Measurements from ENCODE around the gene TMEM94. TPM values are rescaled to one million over a fixed set of nuclear protein-coding genes. Genes with fewer than 3 reads are reported as not detected.
A peak's percentile ranks its signal among the peaks of the same experiment; 100 is the strongest.

Gene TMEM94
- total RNA-seq, 2 experiments from 2014 or later, result 81.9 to 84.8 TPM

GRCh38 chr17:75523647-75524046, 67.2 kb downstream of the TMEM94 start:
- peaks cover 7% of the 10 kb centered on the region for H3K27me3 Mint-ChIP-seq (ENCODE audit: low read depth)
- H3K36me3 Mint-ChIP-seq (ENCODE audit: low read depth), result peaks cover 40% of the 10 kb centered on the region
- H3K27ac Mint-ChIP-seq, result no peak overlapping the region
- ChIA-PET CTCF (interaction anchor here (0.5 to 2.2 kb wide), 2 partner anchors 7 to 154 kb away, joined by 3 to 14 read pairs; partner anchors contain the start of gene TSEN54), POLR2A (interaction anchor here (2.0 kb wide), 1 partner anchor 12 kb away, joined by 8 read pairs; no protein-coding TSS in a partner anchor)
- H3K4me3 Mint-ChIP-seq, result no peak overlapping the region
- ATAC-seq (no peak), DNase-seq (no peak)
- no peaks in the 10 kb centered on the region for H3K9me3 Mint-ChIP-seq (ENCODE audit: insufficient read depth)
- H3K4me1 Mint-ChIP-seq (ENCODE audit: low read depth), result peaks cover 30% of the 10 kb centered on the region

- ATAC-seq (no peak), DNase-seq (no peak)
- H3K4me1 Mint-ChIP-seq (ENCODE audit: low read depth), result peaks cover 23% of the 10 kb centered on the region
- ChIA-PET CTCF (interaction anchor here (0.5 to 2.2 kb wide), 4 partner anchors 8 to 153 kb away, joined by 3 to 14 read pairs (median 4); partner anchors contain the start of gene TSEN54), POLR2A (interaction anchor here (0.8 to 2.0 kb wide), 2 partner anchors 11 to 68 kb away, joined by 3 to 8 read pairs; partner anchors contain the start of gene TMEM94)
- H3K36me3 Mint-ChIP-seq (ENCODE audit: low read depth), result peaks cover 33% of the 10 kb centered on the region
- peaks cover 7% of the 10 kb centered on the region for H3K27me3 Mint-ChIP-seq (ENCODE audit: low read depth)
- peak overlapping the region; percentile 31 for H3K4me3 Mint-ChIP-seq
- no peaks in the 10 kb centered on the region for H3K9me3 Mint-ChIP-seq (ENCODE audit: insufficient read depth)
- H3K27ac Mint-ChIP-seq, result peak overlapping the region; percentile 39
Measured at GRCh38 chr17:75524269-75524969, 68.0 kb downstream of the TMEM94 start.

GRCh38 chr17:75524970-75525805, 68.8 kb downstream of the TMEM94 start, which contains the start of gene LLGL2:
Gene LLGL2 (plus strand): TSS chr17:75525697. CDS start chr17:75543427, 17,730 bp downstream.
- Mint-ChIP-seq H3K4me1 (ENCODE audit: low read depth) (peaks cover 19% of the 10 kb centered on the region), H3K27me3 (ENCODE audit: low read depth) (peaks cover 7% of the 10 kb centered on the region), H3K36me3 (ENCODE audit: low read depth) (peaks cover 28% of the 10 kb centered on the region), H3K4me3 (peak within 1 kb of the TSS; percentile 72), H3K27ac (peak within 1 kb of the TSS; percentile 39), H3K9me3 (ENCODE audit: insufficient read depth) (no peaks in the 10 kb centered on the region)
- DNase-seq (peak; percentile 85), ATAC-seq (peak; percentile 93)
- POLR2A ChIA-PET, result interaction anchor here (0.6 to 2.0 kb wide), 3 partner anchors 10 to 120 kb away, joined by 3 to 8 read pairs (median 3); partner anchors contain the start of gene TMEM94
- CTCF ChIA-PET, result interaction anchor here (1.3 to 2.2 kb wide), 3 partner anchors 9 to 100 kb away, joined by 3 to 14 read pairs (median 4); partner anchors contain the start of gene TSEN54

- ATAC-seq, result no peak
- no peak overlapping the region for H3K27ac Mint-ChIP-seq
- H3K9me3 Mint-ChIP-seq (ENCODE audit: insufficient read depth), result no peaks in the 10 kb centered on the region
- H3K4me1 Mint-ChIP-seq (ENCODE audit: low read depth), result peaks cover 19% of the 10 kb centered on the region
- ChIA-PET CTCF (interaction anchor here (1.2 to 2.6 kb wide), 7 partner anchors 8 to 101 kb away, joined by 3 to 14 read pairs (median 4); partner anchors contain the start of gene TSEN54), POLR2A (interaction anchor here (0.8 kb wide), 1 partner anchor 10 kb away, joined by 3 read pairs; the partner anchor contains the start of gene TSEN54)
- no peak for DNase-seq
- peak overlapping the region; percentile 72 for H3K4me3 Mint-ChIP-seq
- H3K27me3 Mint-ChIP-seq (ENCODE audit: low read depth), result peaks cover 7% of the 10 kb centered on the region
- H3K36me3 Mint-ChIP-seq (ENCODE audit: low read depth), result peaks cover 25% of the 10 kb centered on the region
Measured at GRCh38 chr17:75525806-75526554, 69.5 kb downstream of the TMEM94 start.

- Mint-ChIP-seq H3K4me3 (peak overlapping the region; percentile 72), H3K36me3 (ENCODE audit: low read depth) (peaks cover 19% of the 10 kb centered on the region), H3K9me3 (ENCODE audit: insufficient read depth) (no peaks in the 10 kb centered on the region), H3K27me3 (ENCODE audit: low read depth) (peaks cover 7% of the 10 kb centered on the region), H3K4me1 (ENCODE audit: low read depth) (peaks cover 19% of the 10 kb centered on the region), H3K27ac (no peak overlapping the region)
- ATAC-seq (no peak), DNase-seq (no peak)
- CTCF ChIA-PET, result interaction anchor here (1.2 to 2.6 kb wide), 4 partner anchors 9 to 75 kb away, joined by 3 to 8 read pairs (median 5); partner anchors contain the start of gene TSEN54
- POLR2A ChIA-PET, result interaction anchor here (0.6 to 0.8 kb wide), 3 partner anchors 9 to 55 kb away, joined by 3 to 4 read pairs (median 3); partner anchors contain the start of gene TSEN54
Measured at GRCh38 chr17:75526555-75527270, 70.3 kb downstream of the TMEM94 start.

- H3K27ac Mint-ChIP-seq, result no peak overlapping the region
- CTCF ChIA-PET, result no interaction called here
Measured at GRCh38 chr17:75530837-75531720, 74.6 kb downstream of the TMEM94 start.

GRCh38 chr17:75531721-75532072, 75.3 kb downstream of the TMEM94 start:
- H3K27ac Mint-ChIP-seq, result no peak overlapping the region
- peaks cover 3% of the 10 kb centered on the region for H3K27me3 Mint-ChIP-seq (ENCODE audit: low read depth)
- H3K9me3 Mint-ChIP-seq (ENCODE audit: insufficient read depth), result no peaks in the 10 kb centered on the region
- POLR2A ChIA-PET, result interaction anchor here (1.0 kb wide), 1 partner anchor 13 kb away, joined by 3 read pairs; no protein-coding TSS in a partner anchor
- peaks cover 36% of the 10 kb centered on the region for H3K4me1 Mint-ChIP-seq (ENCODE audit: low read depth)
- ATAC-seq, result no peak
- no peak overlapping the region for H3K4me3 Mint-ChIP-seq
- CTCF ChIA-PET, result interaction anchor here (1.3 kb wide), 1 partner anchor 218 kb away, joined by 3 read pairs; no protein-coding TSS in a partner anchor
- no peak for DNase-seq
- peaks cover 3% of the 10 kb centered on the region for H3K36me3 Mint-ChIP-seq (ENCODE audit: low read depth)

More at GRCh38 chr17:75530837-75531720, 74.6 kb downstream of the TMEM94 start:
- no peak for ATAC-seq
- Mint-ChIP-seq H3K36me3 (ENCODE audit: low read depth) (peaks cover 3% of the 10 kb centered on the region), H3K9me3 (ENCODE audit: insufficient read depth) (no peaks in the 10 kb centered on the region), H3K4me1 (ENCODE audit: low read depth) (peaks cover 39% of the 10 kb centered on the region), H3K27me3 (ENCODE audit: low read depth) (peaks cover 7% of the 10 kb centered on the region), H3K4me3 (no peak overlapping the region)
- no peak for DNase-seq
- POLR2A ChIA-PET, result interaction anchor here (1.0 kb wide), 1 partner anchor 12 kb away, joined by 3 read pairs; no protein-coding TSS in a partner anchor

GRCh38 chr17:75535119-75535537, 78.7 kb downstream of the TMEM94 start:
- H3K27ac Mint-ChIP-seq, result peak overlapping the region; percentile 92
- CTCF ChIA-PET, result interaction anchor here (0.8 to 3.4 kb wide), 14 partner anchors 9 to 264 kb away, joined by 3 to 26 read pairs (median 3); partner anchors contain the start of genes LLGL2, MIF4GD, SLC25A19 and SMIM5
- ATAC-seq (peak; percentile 97), DNase-seq (peak; percentile 86)
- POLR2A ChIA-PET, result interaction anchor here (0.6 to 2.0 kb wide), 11 partner anchors 11 to 509 kb away, joined by 3 to 15 read pairs (median 4); partner anchors contain the start of genes TMEM94 and TSEN54
- peaks cover 2% of the 10 kb centered on the region for H3K36me3 Mint-ChIP-seq (ENCODE audit: low read depth)
- no peaks in the 10 kb centered on the region for H3K27me3 Mint-ChIP-seq (ENCODE audit: low read depth)
- H3K4me1 Mint-ChIP-seq (ENCODE audit: low read depth), result peaks cover 31% of the 10 kb centered on the region
- no peaks in the 10 kb centered on the region for H3K9me3 Mint-ChIP-seq (ENCODE audit: insufficient read depth)
- H3K4me3 Mint-ChIP-seq, result peak overlapping the region; percentile 27

GRCh38 chr17:75535871-75536270, 79.4 kb downstream of the TMEM94 start:
- no peak for ATAC-seq
- peak overlapping the region; percentile 27 for H3K4me3 Mint-ChIP-seq

More at GRCh38 chr17:75535871-75536270, 79.4 kb downstream of the TMEM94 start:
- Mint-ChIP-seq H3K36me3 (ENCODE audit: low read depth) (peaks cover 2% of the 10 kb centered on the region), H3K27ac (peak overlapping the region; percentile 92), H3K4me1 (ENCODE audit: low read depth) (peaks cover 31% of the 10 kb centered on the region), H3K9me3 (ENCODE audit: insufficient read depth) (no peaks in the 10 kb centered on the region), H3K27me3 (ENCODE audit: low read depth) (no peaks in the 10 kb centered on the region)
- ChIA-PET CTCF (interaction anchor here (1.0 to 3.4 kb wide), 5 partner anchors 8 to 97 kb away, joined by 3 to 26 read pairs (median 4); partner anchors contain the start of genes SMIM5 and TSEN54), POLR2A (interaction anchor here (0.5 to 2.0 kb wide), 6 partner anchors 12 to 510 kb away, joined by 3 to 15 read pairs (median 6); partner anchors contain the start of genes TMEM94 and TSEN54)
- DNase-seq, result no peak
